WTC11 (cell line): ENCODE data around the gene HTR6. TPM values are rescaled to one million over a fixed set of nuclear protein-coding genes. Genes with fewer than 3 reads are reported as not detected.

Experiments used
- ATAC-seq: fragments of 200-7000 bp; cut with Tn5 transposase; 2 replicates; pipeline ENCODE4 v1.10.0; 2021; ENCODE audit warnings: mild to moderate bottlenecking, moderate library complexity
- CTCF ChIA-PET: fragments of 300-600 bp; sonication (Branson Sonifier 250); formaldehyde crosslinking; loops from one replicate; lab custom pipeline; 2021; ENCODE audit warnings: antibody characterized with exemption; lab: Charles Lee
- POLR2A ChIA-PET: fragments of 350-600 bp; sonication (Branson Sonifier 250); formaldehyde crosslinking; loops from one replicate; lab custom pipeline; 2021; ENCODE audit warnings: antibody characterized with exemption; lab: Charles Lee
- DNase-seq: peaks from one replicate; pipeline ENCODE4 v3.0.0; 2021; ENCODE audit warnings: low spot score
- H3K27ac Mint-ChIP-seq: 2 replicates; pipeline ENCODE4 v1.8.0; 2021; ENCODE audit warnings: mixed read lengths
- H3K27me3 Mint-ChIP-seq: 2 replicates; pipeline ENCODE4 v1.8.0; 2021; ENCODE audit warnings: low read depth, mild to moderate bottlenecking, moderate library complexity, mixed read lengths
- H3K36me3 Mint-ChIP-seq: 2 replicates; pipeline ENCODE4 v1.8.0; 2021; ENCODE audit warnings: mixed read lengths
- H3K4me1 Mint-ChIP-seq: 2 replicates; pipeline ENCODE4 v1.8.0; 2022; ENCODE audit warnings: mixed read lengths
- H3K4me3 Mint-ChIP-seq: 2 replicates; pipeline ENCODE4 v1.8.0; 2021; ENCODE audit warnings: mild to moderate bottlenecking, moderate library complexity, mixed read lengths
- H3K9me3 Mint-ChIP-seq: 2 replicates; pipeline ENCODE4 v1.8.0; 2021; ENCODE audit warnings: mixed read lengths
- CREB1 ChIP-seq: sonication (generic); formaldehyde crosslinking; IDR thresholded peaks from 2 replicates; pipeline ENCODE4 v1.8.0; 2023; ENCODE audit warnings: mild to moderate bottlenecking, missing genetic modification reagents
- E2F5 ChIP-seq: sonication (generic); formaldehyde crosslinking; IDR thresholded peaks from 2 replicates; pipeline ENCODE4 v1.8.1; 2022; ENCODE audit warnings: mild to moderate bottlenecking, moderate library complexity, missing genetic modification reagents
- ELF4 ChIP-seq: sonication (generic); formaldehyde crosslinking; IDR thresholded peaks from 2 replicates; pipeline ENCODE4 v1.8.1; 2022; ENCODE audit warnings: low read depth, mild to moderate bottlenecking, moderate library complexity, missing genetic modification reagents
- ERG ChIP-seq: fragments of 250-450 bp; sonication (Bioruptor Pico); IDR thresholded peaks from 2 replicates; pipeline ENCODE4 v1.8.0; 2021; ENCODE audit warnings: mild to moderate bottlenecking
- FOXK1 ChIP-seq: sonication (generic); formaldehyde crosslinking; IDR thresholded peaks from 2 replicates; pipeline ENCODE4 v1.8.0; 2022; ENCODE audit warnings: mild to moderate bottlenecking, moderate library complexity, missing genetic modification reagents
- HMGA2 ChIP-seq: fragments of 250-450 bp; sonication (Bioruptor Pico); IDR thresholded peaks from 2 replicates; pipeline ENCODE4 v1.4.0; 2021; ENCODE audit warnings: mild to moderate bottlenecking, moderate library complexity
- HMGXB4 ChIP-seq: sonication (generic); formaldehyde crosslinking; IDR thresholded peaks from 2 replicates; pipeline ENCODE4 v1.8.1; 2023; ENCODE audit warnings: mild to moderate bottlenecking, moderate library complexity, missing genetic modification reagents
- JAZF1 ChIP-seq: fragments of 250-450 bp; sonication (Bioruptor Pico); IDR thresholded peaks from 2 replicates; pipeline ENCODE4 v1.9.0; 2021; ENCODE audit warnings: moderate library complexity, mild to moderate bottlenecking, inconsistent platforms
- MLX ChIP-seq: sonication (generic); formaldehyde crosslinking; IDR thresholded peaks from 2 replicates; pipeline ENCODE4 v1.8.1; 2023; ENCODE audit warnings: mild to moderate bottlenecking, missing genetic modification reagents, moderate library complexity
- NR3C1 ChIP-seq: sonication (generic); formaldehyde crosslinking; conservative IDR thresholded peaks from 2 replicates; pipeline ENCODE4 v1.8.1; 2023; ENCODE audit warnings: low read depth, mild to moderate bottlenecking, missing genetic modification reagents
- PRDM15 ChIP-seq: sonication (generic); formaldehyde crosslinking; IDR thresholded peaks from 2 replicates; pipeline ENCODE4 v1.8.0; 2022; ENCODE audit warnings: missing genetic modification reagents
- PREB ChIP-seq: sonication (generic); formaldehyde crosslinking; IDR thresholded peaks from 2 replicates; pipeline ENCODE4 v1.8.1; 2022; ENCODE audit warnings: mild to moderate bottlenecking, missing genetic modification reagents, moderate library complexity, borderline replicate concordance
- RELA ChIP-seq: sonication (generic); formaldehyde crosslinking; IDR thresholded peaks from 2 replicates; pipeline ENCODE4 v1.8.1; 2022; ENCODE audit warnings: missing genetic modification reagents, mild to moderate bottlenecking, borderline replicate concordance
- SMAD3 ChIP-seq: sonication (generic); formaldehyde crosslinking; IDR thresholded peaks from 2 replicates; pipeline ENCODE4 v1.8.0; 2022; ENCODE audit warnings: missing genetic modification reagents, mild to moderate bottlenecking, borderline replicate concordance
- TEAD1 ChIP-seq: sonication (generic); formaldehyde crosslinking; IDR thresholded peaks from 2 replicates; pipeline ENCODE4 v1.8.0; 2022; ENCODE audit warnings: mild to moderate bottlenecking, missing genetic modification reagents
- USF2 ChIP-seq: sonication (generic); formaldehyde crosslinking; IDR thresholded peaks from 2 replicates; pipeline ENCODE4 v1.8.1; 2023; ENCODE audit warnings: mild to moderate bottlenecking, missing genetic modification reagents, moderate library complexity
- ZBTB21 ChIP-seq: sonication (generic); formaldehyde crosslinking; IDR thresholded peaks from 2 replicates; pipeline ENCODE4 v1.8.1; 2023; ENCODE audit warnings: mild to moderate bottlenecking, missing genetic modification reagents, borderline replicate concordance
- ZNF423 ChIP-seq: fragments of 250-450 bp; sonication (Bioruptor Pico); IDR thresholded peaks from 2 replicates; pipeline ENCODE4 v2.1.2; 2022; ENCODE audit warnings: mild to moderate bottlenecking, moderate library complexity
- ZNF512 ChIP-seq: sonication (generic); formaldehyde crosslinking; IDR thresholded peaks from 2 replicates; pipeline ENCODE4 v1.8.1; 2022; ENCODE audit warnings: missing genetic modification reagents, borderline replicate concordance
- total RNA-seq: library from RNA; stranded (reverse); gene quantifications from 3 replicates; pipeline ENCODE4 v1.2.3, GENCODE V29; 2021

Gene HTR6
- total RNA-seq, 1 experiment from 2014 or later = 0.90 TPM

- Mint-ChIP-seq H3K27ac (no peak overlapping the region), H3K36me3 (no peaks in the 10 kb centered on the region), H3K4me3 (no peak overlapping the region), H3K27me3 (peaks cover 44% of the 10 kb centered on the region), H3K9me3 (no peaks in the 10 kb centered on the region), H3K4me1 (peaks cover 21% of the 10 kb centered on the region)
- DNase-seq (peak; percentile 73), ATAC-seq (peak; percentile 49)
- TF ChIP-seq ELF4 (CRISPR knock-in tag) (no peak), RELA (CRISPR knock-in tag) (no peak), FOXK1 (CRISPR knock-in tag) (no peak), USF2 (CRISPR knock-in tag) (no peak), JAZF1 (CRISPR knock-in tag) (no peak), PREB (CRISPR knock-in tag) (no peak), NR3C1 (CRISPR knock-in tag) (no peak), ERG (CRISPR knock-in tag) (no peak), SMAD3 (CRISPR knock-in tag) (no peak), PRDM15 (0 out of 2 replicates have a peak, but pooled peaks have one; percentile 11), E2F5 (CRISPR knock-in tag) (no peak), ZBTB21 (CRISPR knock-in tag) (no peak), ZNF423 (CRISPR knock-in tag) (peak; percentile 35; the same call in 1 of the 2 replicates), HMGA2 (no peak), CREB1 (CRISPR knock-in tag) (no peak)
- ChIA-PET POLR2A (interaction anchor here (0.9 kb wide), 2 partner anchors 11 to 155 kb away, joined by 3 to 5 read pairs; partner anchors contain the start of gene CAPZB), CTCF (interaction anchor here (0.5 to 3.2 kb wide), 22 partner anchors 8 to 350 kb away, joined by 3 to 23 read pairs (median 4); partner anchors contain the start of gene SLC66A1)
These were observed 24.0 kb upstream of the HTR6 start for GRCh38 chr1:19640363-19641316.

- ATAC-seq (no peak), DNase-seq (no peak)
- POLR2A ChIA-PET = interaction anchor here (0.5 to 0.7 kb wide), 2 partner anchors 14 to 88 kb away, joined by 3 to 8 read pairs; no protein-coding TSS in a partner anchor
- Mint-ChIP-seq H3K4me3 (peak overlapping the region; percentile 74), H3K27ac (no peak overlapping the region), H3K4me1 (peaks cover 25% of the 10 kb centered on the region), H3K36me3 (no peaks in the 10 kb centered on the region), H3K27me3 (peaks cover 56% of the 10 kb centered on the region), H3K9me3 (no peaks in the 10 kb centered on the region)
- CTCF ChIA-PET = interaction anchor here (0.6 to 4.0 kb wide), 6 partner anchors 11 to 269 kb away, joined by 3 to 15 read pairs (median 4); a partner anchor contains a TSS
- TF ChIP-seq E2F5 (CRISPR knock-in tag) (no peak), ZNF512 (CRISPR knock-in tag) (no peak), TEAD1 (CRISPR knock-in tag) (no peak), MLX (no peak), RELA (CRISPR knock-in tag) (no peak), HMGXB4 (CRISPR knock-in tag) (no peak)
These were observed 21.6 kb upstream of the HTR6 start for GRCh38 chr1:19643121-19643520.
